Measurements from ENCODE around the gene TSPAN32.
"Not testable (repeated sequence)": the region's sequence is repeated elsewhere in the genome, so short reads cannot be mapped to it uniquely, and the experiment has no call there.

The TSPAN32 gene

GRCh38 chr11:2267306-2267850 is 34.4 kb upstream of the TSPAN32 start:
- DNase-seq = no peak

- DNase-seq = no peak
Observed at GRCh38 chr11:2267851-2268728, 33.7 kb upstream of the TSPAN32 start.

DNA sequence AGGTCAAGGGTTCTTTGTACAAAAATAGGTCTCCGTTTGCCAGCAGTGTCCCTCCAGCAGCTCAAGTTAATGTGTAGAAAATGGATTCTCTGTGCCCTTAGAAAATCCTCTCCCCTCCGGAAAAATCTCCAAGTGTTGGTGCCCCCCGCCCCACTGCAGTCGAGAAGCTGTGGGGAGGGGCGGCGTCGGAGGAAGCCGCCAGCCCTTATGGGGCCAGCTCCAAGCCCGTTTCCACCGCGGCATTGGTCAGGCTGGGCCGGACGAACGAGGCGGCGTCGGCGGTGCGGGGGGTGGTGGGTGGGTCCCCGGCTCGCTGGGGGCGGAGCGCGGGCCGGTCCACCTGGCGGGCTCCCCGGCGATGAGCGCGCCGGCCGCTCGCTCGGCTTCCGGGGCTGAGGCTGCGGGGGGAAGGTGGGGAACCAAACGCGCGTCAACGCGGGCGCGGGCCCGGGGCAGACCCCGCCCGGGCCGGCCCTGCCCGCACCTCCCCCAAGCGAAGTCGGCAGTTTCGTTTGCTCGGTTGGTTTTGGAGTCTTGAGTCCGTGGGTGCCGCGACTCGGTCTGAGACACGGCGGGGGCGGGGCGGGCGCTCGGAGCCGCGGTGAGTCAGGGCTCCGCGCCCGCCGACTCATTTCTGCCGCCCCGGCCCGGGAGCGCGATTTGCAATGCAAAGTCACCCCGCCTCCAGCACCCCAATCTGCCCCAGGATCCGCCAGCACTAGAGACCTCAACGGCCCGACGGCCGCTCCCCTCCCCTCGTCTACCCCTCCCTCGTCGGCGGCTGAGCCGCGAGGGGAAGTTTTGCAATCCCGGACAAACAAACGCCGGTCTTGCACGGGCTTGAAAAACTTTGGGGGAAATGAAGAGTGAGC is 32.8 kb upstream of the TSPAN32 start:
- DNase-seq = no peak

DNA sequence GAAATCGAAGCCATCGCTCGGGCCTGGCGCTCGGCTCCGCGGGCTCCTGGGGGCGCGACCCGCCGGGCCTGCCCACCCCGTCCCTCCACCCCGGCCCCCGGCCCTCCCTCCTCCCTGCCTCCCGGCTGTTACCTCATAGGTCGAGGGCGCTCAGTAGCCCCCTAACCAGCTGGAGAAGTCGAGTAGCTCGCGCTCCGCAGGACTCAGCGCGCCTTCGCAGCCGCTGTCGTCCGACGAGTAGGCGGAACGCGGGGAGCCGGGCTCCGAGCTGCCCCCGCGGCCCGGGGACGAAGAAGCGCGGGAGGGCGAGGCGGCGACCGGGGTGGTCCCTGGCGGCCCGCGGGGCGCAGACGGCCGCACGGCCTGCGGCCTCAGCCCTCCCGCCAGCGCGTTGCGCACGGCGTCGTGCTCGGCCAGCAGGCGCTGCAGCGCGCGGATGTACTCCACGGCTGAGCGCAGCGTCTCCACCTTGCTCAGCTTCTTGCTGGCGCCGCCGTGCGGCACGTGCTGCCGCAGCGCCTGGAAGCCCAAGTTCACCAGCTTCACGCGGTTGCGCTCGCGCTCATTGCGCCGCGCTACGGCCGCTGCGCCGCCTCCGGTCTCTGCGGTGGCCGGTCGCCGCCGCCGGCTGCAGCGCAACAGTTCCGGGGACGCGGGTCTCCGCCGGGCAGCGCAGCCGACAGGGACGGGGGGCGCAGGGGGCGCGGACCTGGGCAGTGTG is 32.1 kb upstream of the TSPAN32 start:
- DNase-seq = peak in 1 of 2 experiments; percentile 23

DNA sequence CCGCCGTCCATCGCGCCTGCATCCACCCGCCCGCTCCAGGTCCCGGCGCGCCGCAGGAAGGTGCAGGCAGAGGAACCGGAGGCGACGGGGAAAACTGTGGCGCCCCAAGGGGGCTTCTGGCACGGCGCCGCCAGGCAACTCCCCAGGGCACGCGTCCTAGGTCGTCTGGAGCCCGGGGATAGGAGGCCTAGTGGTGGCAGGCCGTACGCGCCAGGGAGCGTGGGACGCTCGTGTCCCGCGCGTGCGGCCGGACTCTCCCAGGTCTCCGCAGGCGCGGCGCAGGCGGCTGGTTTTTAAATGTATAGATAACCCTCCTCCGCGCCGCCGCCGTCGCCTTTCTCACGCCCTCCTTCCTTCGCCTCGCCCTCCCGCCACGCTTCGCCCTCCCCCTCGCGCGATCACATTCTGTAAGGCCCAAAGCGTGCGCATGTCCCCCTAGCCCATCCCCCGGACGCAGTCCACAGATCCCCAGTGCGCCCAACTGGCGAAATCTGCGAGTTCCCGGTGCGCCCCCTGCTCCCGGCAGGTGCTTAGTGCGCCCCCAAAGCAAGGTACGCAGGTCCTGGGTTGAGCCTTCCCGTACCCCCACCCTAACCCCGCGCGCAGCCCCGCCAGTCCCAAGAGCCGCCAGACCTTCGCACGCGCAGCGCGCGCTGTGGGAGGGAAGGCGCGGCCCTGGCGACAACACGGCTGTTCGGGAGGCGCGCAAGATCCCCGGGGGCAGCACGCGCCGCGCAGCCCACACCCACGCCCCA is 31.3 kb upstream of the TSPAN32 start, which contains the start of gene ASCL2:
TSS of gene ASCL2 (minus strand) at position 267 of the 755 bp plus-strand sequence. CDS start at position 11, 256 bp downstream.
- no peak for DNase-seq

DNA sequence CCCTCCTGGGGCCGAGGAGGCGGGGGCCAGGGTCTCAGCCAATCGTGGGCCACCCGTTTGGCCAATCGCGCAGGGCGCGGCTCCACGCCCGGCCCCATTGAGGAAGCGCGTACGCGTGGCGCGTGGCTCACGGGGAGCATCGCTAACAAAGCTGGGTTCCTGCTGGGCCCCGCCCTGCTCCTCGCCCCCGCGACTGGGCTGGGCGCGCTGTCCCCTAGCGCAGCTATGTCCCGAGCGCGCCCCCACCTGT is 30.8 kb upstream of the TSPAN32 start:
- DNase-seq = no peak

DNA sequence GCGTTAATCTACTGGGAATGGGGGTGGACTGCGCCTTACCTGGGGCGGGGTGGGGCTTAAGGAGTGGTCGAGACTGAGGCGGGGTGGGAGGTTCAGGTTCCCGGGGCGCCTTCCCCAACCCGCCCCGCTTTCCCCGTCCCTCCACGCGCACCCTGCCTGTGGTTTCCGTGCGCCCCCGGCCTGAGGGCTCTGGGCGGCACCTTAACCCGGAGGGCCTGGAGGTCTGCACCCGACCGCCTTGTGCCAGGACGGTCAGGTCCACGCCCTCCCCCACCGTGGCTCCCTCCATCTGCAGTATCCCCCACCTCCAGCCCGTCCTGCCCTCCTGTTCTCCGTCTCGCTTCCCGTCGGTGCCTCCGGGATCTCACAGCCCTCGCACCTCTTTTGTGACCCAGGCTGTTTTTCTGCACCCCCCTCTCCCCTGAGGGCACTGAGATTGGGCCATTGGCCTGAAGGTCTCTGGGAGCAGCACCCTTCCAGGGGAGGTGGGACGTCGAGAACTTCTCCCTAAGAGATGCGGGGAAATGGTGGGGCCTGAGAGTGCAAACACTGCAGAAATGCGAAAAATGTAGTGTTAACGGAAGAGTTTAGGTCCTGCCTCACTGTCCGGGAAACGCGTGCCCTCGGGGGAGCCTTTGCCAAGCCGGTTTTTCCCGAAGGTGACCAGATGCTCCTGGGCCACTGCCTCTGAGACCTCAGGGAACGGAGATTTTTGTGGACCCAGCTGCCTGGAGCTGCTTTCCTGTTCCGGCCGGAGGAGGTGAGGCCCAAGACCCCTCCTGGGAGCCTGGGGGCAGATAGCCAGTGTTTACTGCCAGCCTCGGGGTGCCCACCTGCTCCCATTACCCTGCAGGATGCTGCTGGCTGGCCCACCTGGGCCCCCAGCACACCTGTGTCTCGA is 30.2 kb upstream of the TSPAN32 start:
- DNase-seq = no peak

GRCh38 chr11:2272228-2272945 is 29.4 kb upstream of the TSPAN32 start:
- DNase-seq = no peak

DNA sequence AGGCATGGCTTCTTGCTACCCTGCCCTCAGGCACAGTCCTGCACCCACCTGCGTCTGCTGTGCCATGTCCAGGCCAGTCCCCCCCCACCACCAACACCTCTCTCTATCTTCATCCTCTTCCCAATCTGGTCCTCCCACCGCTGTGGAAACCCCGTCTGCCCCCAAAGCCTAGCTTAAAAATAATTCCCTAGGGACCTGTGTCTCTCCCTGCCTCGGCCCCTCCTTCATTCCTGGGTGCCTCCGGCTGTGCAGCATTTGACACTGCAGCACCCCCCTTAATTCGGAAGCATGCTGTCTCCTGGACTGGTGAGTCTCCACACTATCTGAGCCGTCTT is 28.9 kb upstream of the TSPAN32 start:
- no peak for DNase-seq

DNA sequence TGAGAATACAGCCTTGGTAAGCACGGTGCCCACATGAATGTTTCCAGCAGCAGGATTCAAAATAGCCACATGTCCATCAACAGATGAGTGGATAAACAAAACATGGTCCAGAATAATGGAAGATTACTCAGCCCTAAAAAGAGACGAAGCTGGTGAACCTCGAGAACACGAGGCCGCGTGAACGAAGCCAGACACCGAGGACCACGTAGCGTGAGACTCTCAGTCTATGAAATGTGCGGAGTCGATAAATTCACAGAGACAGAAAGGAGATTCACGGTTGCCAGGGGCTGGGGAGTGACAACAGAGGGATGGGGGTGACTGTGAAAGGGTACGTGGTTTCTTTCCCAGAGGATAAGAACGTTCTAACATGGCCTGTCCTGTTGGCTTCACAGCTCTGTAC is 28.5 kb upstream of the TSPAN32 start:
- no peak for DNase-seq

GRCh38 chr11:2273771-2274170 is 28.0 kb upstream of the TSPAN32 start:
- no peak for DNase-seq

DNA sequence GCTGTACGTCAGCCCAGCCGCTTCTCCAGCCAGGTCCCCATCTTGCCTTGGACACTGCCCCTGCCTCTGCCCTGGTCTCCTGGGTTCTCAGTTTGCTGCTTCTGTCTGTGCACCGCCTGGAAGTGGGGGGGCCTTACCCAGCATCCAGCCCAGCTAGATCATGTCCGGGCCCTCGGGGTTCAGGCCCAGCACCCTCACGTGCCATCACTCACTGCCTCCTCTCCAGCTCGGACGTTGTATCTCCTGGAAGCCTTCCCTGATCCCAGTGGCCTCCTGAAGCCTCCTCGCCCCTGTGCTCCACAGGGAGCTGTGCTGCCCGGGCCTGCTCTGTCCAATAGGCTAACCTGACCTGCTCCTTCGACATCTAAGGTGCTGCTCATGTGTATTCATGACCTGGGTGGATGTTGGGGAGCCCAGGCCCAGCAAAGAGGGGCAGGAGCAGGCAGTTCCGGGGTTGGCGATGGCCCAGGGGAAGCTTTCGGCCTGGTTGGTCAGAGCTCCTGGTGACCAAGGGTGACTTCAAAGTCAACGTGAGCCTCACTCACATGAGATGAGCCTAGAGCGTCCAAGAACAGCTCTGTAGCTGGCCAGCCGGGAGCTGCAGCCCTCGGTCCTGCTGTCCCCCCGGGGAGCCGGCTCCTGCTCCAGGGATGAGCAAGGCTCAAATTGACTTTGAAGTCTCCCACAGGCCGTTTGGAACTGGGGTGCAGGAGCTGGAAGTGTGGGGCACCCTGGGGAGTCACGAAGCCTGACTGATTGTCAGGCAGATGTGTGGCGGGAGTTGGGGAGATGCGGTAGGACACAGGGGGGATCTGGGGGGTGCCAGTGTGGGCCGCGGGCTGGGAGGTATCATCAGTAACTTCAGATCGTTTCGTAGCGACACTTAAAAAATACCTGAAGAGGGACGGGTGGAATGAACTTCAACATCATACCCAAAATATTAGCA is 26.2 kb upstream of the TSPAN32 start:
- DNase-seq = no peak

DNA sequence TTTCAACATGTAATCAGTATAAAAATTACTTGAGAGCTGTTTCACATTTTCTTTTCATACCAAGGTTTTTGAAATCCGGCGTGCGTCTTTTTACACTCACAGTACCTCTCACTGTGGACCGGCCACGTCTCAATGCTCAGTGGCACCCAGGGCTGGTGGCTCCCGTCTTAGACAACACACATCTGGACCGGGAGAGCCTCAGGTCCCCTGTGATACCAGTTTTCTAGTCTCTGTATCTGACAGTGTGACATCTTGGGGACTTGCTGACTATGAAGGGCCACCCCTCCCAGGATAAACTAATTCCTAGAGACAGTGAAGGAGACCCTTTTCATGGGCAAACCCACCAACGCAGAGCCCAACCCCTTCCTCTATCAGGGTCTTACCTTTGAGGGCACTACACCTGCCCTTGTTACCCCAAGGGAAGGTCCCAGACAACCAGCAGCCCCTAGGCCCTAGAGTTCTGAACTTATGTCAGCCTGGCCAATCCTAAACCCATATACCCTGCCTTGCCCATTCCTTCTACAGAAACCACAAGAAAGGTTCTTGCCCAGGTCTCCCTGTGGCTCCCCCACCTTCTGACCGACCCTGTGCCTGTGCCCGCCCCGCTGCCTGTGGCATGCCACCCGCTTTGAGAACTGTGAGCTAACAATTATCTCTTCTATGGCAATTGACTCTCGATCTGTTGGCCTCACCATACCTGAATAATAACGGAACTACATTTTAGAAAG is 25.4 kb upstream of the TSPAN32 start:
- no peak for DNase-seq

- no peak for DNase-seq
Observed at GRCh38 chr11:2277008-2277346, 24.8 kb upstream of the TSPAN32 start.

- DNase-seq = no peak
Observed at GRCh38 chr11:2277933-2278523, 23.8 kb upstream of the TSPAN32 start.

DNA sequence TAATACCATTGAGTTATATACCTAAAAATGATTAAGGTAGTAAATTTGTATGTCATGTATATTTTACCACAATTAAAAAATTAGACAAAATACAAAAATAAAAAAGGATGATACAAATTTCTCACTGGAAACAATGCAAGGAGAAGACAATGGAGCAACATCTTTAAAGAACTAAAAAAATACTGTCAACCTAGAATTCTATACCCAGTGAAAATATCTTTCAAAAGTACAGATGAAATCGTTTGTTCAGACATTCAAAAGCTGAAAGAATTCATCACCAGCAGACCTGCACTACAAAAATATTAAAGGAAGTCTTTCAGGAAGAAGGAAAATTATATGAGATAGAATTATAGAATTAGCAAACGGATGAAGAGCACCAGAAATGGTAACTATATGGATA is 21.6 kb upstream of the TSPAN32 start:
- no peak for DNase-seq

DNA sequence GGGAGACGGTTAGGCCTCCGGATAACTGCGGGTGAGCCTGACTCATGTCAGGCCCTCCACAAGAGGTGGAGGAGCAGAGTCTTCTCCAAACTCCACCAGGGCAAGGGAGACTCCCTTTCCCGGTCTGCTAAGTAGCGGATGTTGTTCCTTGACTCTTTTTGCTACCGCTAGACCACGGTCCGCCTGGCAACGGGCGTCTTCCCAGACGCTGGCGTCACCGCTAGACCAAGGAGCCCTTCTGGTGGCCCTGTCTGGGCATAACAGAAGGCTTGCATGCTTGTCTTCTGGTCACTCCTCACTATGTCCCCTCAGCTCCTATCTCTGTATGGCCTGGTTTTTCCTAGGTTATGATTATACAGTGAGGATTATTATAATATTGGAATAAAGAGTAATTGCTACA is 15.5 kb upstream of the TSPAN32 start:
- DNase-seq = not testable (repeated sequence)

DNA sequence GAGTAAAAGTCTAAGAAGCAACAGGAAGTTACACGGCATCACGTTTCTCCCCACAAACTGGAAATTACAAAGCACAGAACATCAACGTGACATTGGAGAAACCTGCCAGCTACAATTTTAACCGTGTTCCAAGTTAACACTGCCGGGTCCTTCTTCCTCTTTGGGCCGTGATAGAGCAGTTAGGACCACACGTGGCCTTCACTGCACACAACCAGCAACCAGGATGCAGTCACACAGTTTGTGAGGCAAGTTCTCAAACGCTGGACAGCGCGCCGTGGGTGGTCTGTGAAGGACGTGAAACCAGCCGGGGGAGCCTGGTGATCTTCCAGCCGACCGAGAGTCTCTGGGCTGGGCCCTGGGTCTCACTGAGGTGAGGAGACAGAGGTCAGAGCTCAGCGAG is 14.7 kb upstream of the TSPAN32 start:
- no peak for DNase-seq

DNA sequence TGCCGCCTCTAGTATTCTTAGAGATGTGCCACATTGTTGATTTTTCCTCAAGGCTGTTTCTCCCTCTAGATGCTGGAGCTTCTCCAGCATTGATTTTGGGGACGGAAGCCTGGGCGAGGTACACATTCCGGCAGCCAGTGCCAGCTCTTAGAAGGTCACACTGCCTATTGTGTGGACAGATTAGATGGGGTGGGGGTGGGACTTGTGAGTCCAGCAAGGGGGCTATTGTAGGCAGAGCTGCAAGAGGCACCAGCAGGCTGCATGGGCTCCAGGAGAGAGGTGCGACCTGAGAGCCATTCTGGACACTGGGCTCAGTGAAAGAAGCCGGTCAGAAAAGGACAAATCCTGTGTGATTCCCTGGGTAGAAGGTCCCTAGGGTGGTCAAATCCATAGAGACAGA is 12.5 kb upstream of the TSPAN32 start:
- DNase-seq = no peak
